ENCODE data around the gene PNPLA6.

GRCh38 chr19:7486923-7487322 is 48.6 kb upstream of the PNPLA6 start:
- TF ChIP-seq ZNF274 (IDR thresholded peaks at IDR 0.05; ENCODE audit: insufficient read depth, insufficient read length) (no peak), POLR2A (IDR thresholded peaks at IDR 0.05; ENCODE audit: low read depth, low read length) (no peak), GATAD2B (conservative IDR thresholded peaks at IDR 0.05; ENCODE audit: low read depth) (no peak), SMAD1 (IDR thresholded peaks at IDR 0.05; ENCODE audit: low read depth, partially characterized antibody) (no peak), CTCF (IDR thresholded peaks at IDR 0.05 in 2 of 3, conservative IDR thresholded peaks at IDR 0.05 in 1 of 3; ENCODE audit: control insufficient read depth in 2 of 3, extremely low read depth in 1 of 3, insufficient read depth in 1 of 3, low read depth in 3 of 3, low read length in 3 of 3) (no peak), CBX3 (IDR thresholded peaks at IDR 0.05; ENCODE audit: borderline replicate concordance, low read depth) (no peak)

Measured in GM12878 (cell line).